Measurements from ENCODE around the gene POU2AF3.

The POU2AF3 gene

GRCh38 chr11:111302298-111302697 is 4.0 kb downstream of the POU2AF3 start:
- Histone ChIP-seq H2AFZ (ENCODE audit: low read length) (no peak overlapping the region), H4K20me1 (ENCODE audit: insufficient read depth, low read length) (no peaks in the 10 kb centered on the region)

GRCh38 chr11:111303461-111303860 is 5.1 kb downstream of the POU2AF3 start:
- TF ChIP-seq EZH2 (IDR thresholded peaks at IDR 0.05; ENCODE audit: borderline replicate concordance, low read length) (no peak), CTCF (IDR thresholded peaks at IDR 0.05; ENCODE audit: low read length) (no peak)
- no peak overlapping the region for H3K4me3 ChIP-seq (ENCODE audit: low read depth, low read length, poor library complexity, severe bottlenecking)
- H3K27ac ChIP-seq (ENCODE audit: low read depth, low read length, poor library complexity, severe bottlenecking) = no peak overlapping the region
- H3K9ac ChIP-seq (ENCODE audit: low read length) = no peak overlapping the region
- H3K9me2 ChIP-seq (ENCODE audit: low read depth, low read length) = no peaks in the 10 kb centered on the region
- no peaks in the 10 kb centered on the region for H4K20me1 ChIP-seq (ENCODE audit: insufficient read depth, low read length)
- peaks cover 71% of the 10 kb centered on the region; the same call in 1 of the 2 replicates for H3K36me3 ChIP-seq (ENCODE audit: insufficient read depth, low read length)
- 0 out of 2 replicates have a peak, but pooled peaks cover 5% of the 10 kb centered on the region for H3K27me3 ChIP-seq (ENCODE audit: insufficient read depth, low read length)
- no peaks in the 10 kb centered on the region for H3K9me3 ChIP-seq (ENCODE audit: low read length)
- H3K4me1 ChIP-seq (ENCODE audit: insufficient read depth, low read length, severe bottlenecking) = peaks cover 25% of the 10 kb centered on the region
- no peak overlapping the region for H3K4me2 ChIP-seq (ENCODE audit: low read length)
- no peaks in the 10 kb centered on the region for H3K79me2 ChIP-seq (ENCODE audit: insufficient read depth, low read length)
- H2AFZ ChIP-seq (ENCODE audit: low read length) = no peak overlapping the region
- peaks cover 8% of the 10 kb centered on the region; the same call in 1 of the 2 replicates for H3F3A ChIP-seq (ENCODE audit: insufficient read depth, low read length)

More at GRCh38 chr11:111302298-111302697, 4.0 kb downstream of the POU2AF3 start:
- Histone ChIP-seq H3K79me2 (ENCODE audit: insufficient read depth, low read length) (no peaks in the 10 kb centered on the region), H3K9me3 (ENCODE audit: low read length) (no peaks in the 10 kb centered on the region), H3K4me1 (ENCODE audit: insufficient read depth, low read length, severe bottlenecking) (peaks cover 29% of the 10 kb centered on the region), H3K9ac (ENCODE audit: low read length) (no peak overlapping the region), H3K27me3 (ENCODE audit: insufficient read depth, low read length) (0 out of 2 replicates have a peak, but pooled peaks cover 5% of the 10 kb centered on the region), H3K4me3 (ENCODE audit: low read depth, low read length, poor library complexity, severe bottlenecking) (no peak overlapping the region), H3K36me3 (ENCODE audit: insufficient read depth, low read length) (peaks cover 59% of the 10 kb centered on the region; the same call in 1 of the 2 replicates), H3F3A (ENCODE audit: insufficient read depth, low read length) (peaks cover 8% of the 10 kb centered on the region; the same call in 1 of the 2 replicates), H3K4me2 (ENCODE audit: low read length) (no peak overlapping the region), H3K27ac (ENCODE audit: low read depth, low read length, poor library complexity, severe bottlenecking) (no peak overlapping the region), H3K9me2 (ENCODE audit: low read depth, low read length) (no peaks in the 10 kb centered on the region)
- TF ChIP-seq CTCF (IDR thresholded peaks at IDR 0.05; ENCODE audit: low read length) (no peak), EZH2 (IDR thresholded peaks at IDR 0.05; ENCODE audit: borderline replicate concordance, low read length) (no peak)

- peaks cover 65% of the 10 kb centered on the region; the same call in 1 of the 2 replicates for H3K36me3 ChIP-seq (ENCODE audit: insufficient read depth, low read length)
- no peaks in the 10 kb centered on the region for H3K9me2 ChIP-seq (ENCODE audit: low read depth, low read length)
- no peak overlapping the region for H3K27ac ChIP-seq (ENCODE audit: low read depth, low read length, poor library complexity, severe bottlenecking)
- H3K4me1 ChIP-seq (ENCODE audit: insufficient read depth, low read length, severe bottlenecking) = peaks cover 14% of the 10 kb centered on the region
- H3K4me3 ChIP-seq (ENCODE audit: low read depth, low read length, poor library complexity, severe bottlenecking) = no peak overlapping the region
- no peaks in the 10 kb centered on the region for H3K79me2 ChIP-seq (ENCODE audit: insufficient read depth, low read length)
- H4K20me1 ChIP-seq (ENCODE audit: insufficient read depth, low read length) = no peaks in the 10 kb centered on the region
- TF ChIP-seq EZH2 (IDR thresholded peaks at IDR 0.05; ENCODE audit: borderline replicate concordance, low read length) (no peak), CTCF (IDR thresholded peaks at IDR 0.05; ENCODE audit: low read length) (no peak)
- H3K9me3 ChIP-seq (ENCODE audit: low read length) = no peaks in the 10 kb centered on the region
- no peak overlapping the region for H3K9ac ChIP-seq (ENCODE audit: low read length)
- H3K27me3 ChIP-seq (ENCODE audit: insufficient read depth, low read length) = 0 out of 2 replicates have a peak, but pooled peaks cover 5% of the 10 kb centered on the region
- H2AFZ ChIP-seq (ENCODE audit: low read length) = no peak overlapping the region
- H3K4me2 ChIP-seq (ENCODE audit: low read length) = no peak overlapping the region
- peaks cover 8% of the 10 kb centered on the region; the same call in 1 of the 2 replicates for H3F3A ChIP-seq (ENCODE audit: insufficient read depth, low read length)
Measured at GRCh38 chr11:111305162-111305802, 6.9 kb downstream of the POU2AF3 start.

All from OCI-LY1 (cell line).